Fibroblast of pulmonary artery (primary cell): ENCODE data around the gene THSD7B.

Experiments
- DNase-seq: peaks from one replicate; pipeline ENCODE4 v3.0.0-alpha.2; 2010; ENCODE audit warnings: low read depth
- H3K4me3 ChIP-seq: replicated peaks from 2 replicates; pipeline ENCODE4 v1.5.1; 2011; ENCODE audit warnings: low read depth, mild to moderate bottlenecking, control low read depth, low read length, moderate library complexity
- CTCF ChIP-seq: IDR thresholded peaks from 2 replicates; pipeline ENCODE4 v1.5.1; 2011; ENCODE audit warnings: mild to moderate bottlenecking, control low read depth, low read length, inconsistent platforms; ENCODE audit errors: missing control alignments

THSD7B gene

GRCh38 chr2:136798766-136799165 lies 33.4 kb downstream of the THSD7B start:
- H3K4me3 ChIP-seq: no peak overlapping the region
- no peak for DNase-seq
- TF ChIP-seq CTCF: no peak

GRCh38 chr2:136801661-136802060 lies 36.3 kb downstream of the THSD7B start:
- no peak overlapping the region for H3K4me3 ChIP-seq
- TF ChIP-seq CTCF: no peak
- no peak for DNase-seq

GRCh38 chr2:136809998-136810397 lies 44.7 kb downstream of the THSD7B start:
- no peak for DNase-seq
- TF ChIP-seq CTCF: no peak
- H3K4me3 ChIP-seq: no peak overlapping the region

GRCh38 chr2:136818839-136819238 lies 53.5 kb downstream of the THSD7B start:
- no peak for TF ChIP-seq CTCF
- no peak for DNase-seq
- H3K4me3 ChIP-seq: no peak overlapping the region

GRCh38 chr2:136823291-136823690 lies 57.9 kb downstream of the THSD7B start:
- no peak for TF ChIP-seq CTCF
- H3K4me3 ChIP-seq: no peak overlapping the region

GRCh38 chr2:136828162-136828561 lies 62.8 kb downstream of the THSD7B start:
- DNase-seq: no peak
- no peak for TF ChIP-seq CTCF

More at GRCh38 chr2:136823291-136823690, 57.9 kb downstream of the THSD7B start:
- no peak for DNase-seq

GRCh38 chr2:136828774-136829173 lies 63.4 kb downstream of the THSD7B start:
- DNase-seq: no peak
- TF ChIP-seq CTCF: no peak
- no peak overlapping the region for H3K4me3 ChIP-seq

More at GRCh38 chr2:136828162-136828561, 62.8 kb downstream of the THSD7B start:
- no peak overlapping the region for H3K4me3 ChIP-seq
